Measurements from ENCODE around the gene SASH3.

SASH3 gene

GRCh38 chrX:129779747-129780146, at the start of gene SASH3:
Gene SASH3 (plus strand): TSS chrX:129779949. CDS start chrX:129780098, 149 bp downstream.
- peaks cover 82% of the 10 kb centered on the region for H3K4me1 ChIP-seq (ENCODE audit: low read length)
- no peak for TF ChIP-seq CTCF (IDR thresholded peaks at IDR 0.05; ENCODE audit: low read depth, low read length)
- TF ChIP-seq EZH2phosphoT487 (IDR thresholded peaks at IDR 0.05; ENCODE audit: low read depth): no peak
- peak within 1 kb of the TSS; percentile 77 for H3K4me2 ChIP-seq (ENCODE audit: low read length)
- H3K27me3 ChIP-seq (ENCODE audit: low read depth, low read length): no peaks in the 10 kb centered on the region
- peaks cover 68% of the 10 kb centered on the region for H3K79me2 ChIP-seq (ENCODE audit: low read length)
- no peaks in the 10 kb centered on the region for H3K9me3 ChIP-seq (ENCODE audit: insufficient read depth, low read length)
- H3K36me3 ChIP-seq (replicated peaks; ENCODE audit: low read depth, low read length): peaks cover 29% of the 10 kb centered on the region
- peak within 1 kb of the TSS; percentile 93 for H3K27ac ChIP-seq (ENCODE audit: low read length)
- peak within 1 kb of the TSS; percentile 91 for H3K4me3 ChIP-seq (ENCODE audit: low read length)
- H4K20me1 ChIP-seq (ENCODE audit: insufficient read depth, low read length): peaks cover 28% of the 10 kb centered on the region
- H3K9ac ChIP-seq (ENCODE audit: low read length): peak within 1 kb of the TSS; percentile 98
- H2AFZ ChIP-seq (ENCODE audit: low read depth, low read length): no peak within 1 kb of the TSS

GRCh38 chrX:129731228-129731627, 48.5 kb upstream of the SASH3 start:
- Histone ChIP-seq H3K36me3 (replicated peaks; ENCODE audit: low read depth, low read length) (no peaks in the 10 kb centered on the region), H3K9ac (ENCODE audit: low read length) (no peak overlapping the region), H3K9me3 (ENCODE audit: insufficient read depth, low read length) (no peaks in the 10 kb centered on the region), H3K4me2 (ENCODE audit: low read length) (no peak overlapping the region), H3K4me3 (ENCODE audit: low read length) (no peak overlapping the region), H3K27ac (ENCODE audit: low read length) (no peak overlapping the region), H3K4me1 (ENCODE audit: low read length) (peaks cover 9% of the 10 kb centered on the region), H3K27me3 (ENCODE audit: low read depth, low read length) (no peaks in the 10 kb centered on the region), H3K79me2 (ENCODE audit: low read length) (no peaks in the 10 kb centered on the region), H2AFZ (ENCODE audit: low read depth, low read length) (no peak overlapping the region; the same call in 1 of the 2 replicates), H4K20me1 (ENCODE audit: insufficient read depth, low read length) (no peaks in the 10 kb centered on the region)
- TF ChIP-seq CTCF (IDR thresholded peaks at IDR 0.05; ENCODE audit: low read depth, low read length): no peak
- no peak for TF ChIP-seq EZH2phosphoT487 (IDR thresholded peaks at IDR 0.05; ENCODE audit: low read depth)

GRCh38 chrX:129732857-129733256, 46.9 kb upstream of the SASH3 start:
- Histone ChIP-seq H3K9me3 (ENCODE audit: insufficient read depth, low read length) (no peaks in the 10 kb centered on the region), H3K27me3 (ENCODE audit: low read depth, low read length) (no peaks in the 10 kb centered on the region), H3K4me2 (ENCODE audit: low read length) (no peak overlapping the region), H2AFZ (ENCODE audit: low read depth, low read length) (no peak overlapping the region), H3K4me1 (ENCODE audit: low read length) (peaks cover 23% of the 10 kb centered on the region), H3K36me3 (replicated peaks; ENCODE audit: low read depth, low read length) (no peaks in the 10 kb centered on the region), H3K4me3 (ENCODE audit: low read length) (no peak overlapping the region), H3K79me2 (ENCODE audit: low read length) (no peaks in the 10 kb centered on the region), H4K20me1 (ENCODE audit: insufficient read depth, low read length) (no peaks in the 10 kb centered on the region), H3K9ac (ENCODE audit: low read length) (no peak overlapping the region), H3K27ac (ENCODE audit: low read length) (no peak overlapping the region)
- no peak for TF ChIP-seq EZH2phosphoT487 (IDR thresholded peaks at IDR 0.05; ENCODE audit: low read depth)
- no peak for TF ChIP-seq CTCF (IDR thresholded peaks at IDR 0.05; ENCODE audit: low read depth, low read length)

- Histone ChIP-seq H3K4me1 (ENCODE audit: low read length) (peaks cover 27% of the 10 kb centered on the region), H3K9ac (ENCODE audit: low read length) (no peak overlapping the region), H2AFZ (ENCODE audit: low read depth, low read length) (no peak overlapping the region), H3K9me3 (ENCODE audit: insufficient read depth, low read length) (no peaks in the 10 kb centered on the region), H3K27me3 (ENCODE audit: low read depth, low read length) (no peaks in the 10 kb centered on the region), H3K4me2 (ENCODE audit: low read length) (no peak overlapping the region), H3K27ac (ENCODE audit: low read length) (no peak overlapping the region), H3K79me2 (ENCODE audit: low read length) (no peaks in the 10 kb centered on the region), H3K4me3 (ENCODE audit: low read length) (no peak overlapping the region), H3K36me3 (replicated peaks; ENCODE audit: low read depth, low read length) (no peaks in the 10 kb centered on the region), H4K20me1 (ENCODE audit: insufficient read depth, low read length) (no peaks in the 10 kb centered on the region)
- TF ChIP-seq EZH2phosphoT487 (IDR thresholded peaks at IDR 0.05; ENCODE audit: low read depth): no peak
- TF ChIP-seq CTCF (IDR thresholded peaks at IDR 0.05; ENCODE audit: low read depth, low read length): no peak
Measured at GRCh38 chrX:129733335-129733734, 46.4 kb upstream of the SASH3 start.

Measured in OCI-LY3 (cell line).